ENCODE results near the gene AHRR. TPM values are rescaled to one million over a fixed set of nuclear protein-coding genes. Genes with fewer than 3 reads are reported as not detected.

Gene AHRR
- total RNA-seq, 1 experiment from 2014 or later = 3.2 TPM

DNA sequence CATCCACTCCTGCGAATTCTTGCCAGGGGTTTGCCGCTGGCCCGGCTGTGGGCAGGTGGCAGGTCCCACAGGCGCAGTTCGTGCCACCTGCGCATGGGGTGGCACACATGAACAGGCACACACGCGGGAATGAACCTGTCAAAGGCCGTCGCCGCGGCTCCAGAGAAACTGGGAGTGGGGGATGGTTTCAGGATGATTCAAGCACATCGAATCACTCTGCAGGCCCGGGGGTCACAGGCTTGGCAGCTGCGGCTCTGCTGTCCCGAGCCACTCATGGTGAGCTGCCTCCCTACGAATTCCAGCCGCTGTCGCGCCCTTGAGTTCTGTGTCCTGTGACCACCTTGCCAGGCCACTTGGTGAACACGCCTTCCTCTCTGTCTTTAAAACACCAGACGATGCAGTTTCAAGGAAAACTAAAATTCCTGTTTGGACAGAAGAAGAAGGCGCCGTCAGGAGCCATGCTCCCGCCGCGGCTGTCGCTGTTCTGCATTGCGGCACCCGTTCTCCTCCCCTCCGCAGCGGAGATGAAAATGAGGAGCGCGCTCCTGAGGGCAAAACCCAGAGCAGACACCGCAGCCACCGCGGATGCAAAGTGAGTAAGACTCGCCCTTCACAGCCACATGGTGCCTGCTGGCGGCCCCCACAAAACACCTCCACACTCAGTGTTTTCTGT lies 106.0 kb downstream of the AHRR start:
- intact Hi-C loops (cut with micrococcal nuclease) = no loop called here
- Mint-ChIP-seq H3K4me3 (ENCODE audit: unreplicated experiment) (no peak overlapping the region), H3K9me3 (ENCODE audit: unreplicated experiment) (peaks cover 14% of the 10 kb centered on the region), H3K36me3 (ENCODE audit: insufficient read depth, unreplicated experiment) (no peaks in the 10 kb centered on the region), H3K4me1 (ENCODE audit: insufficient read depth, unreplicated experiment) (peaks cover 18% of the 10 kb centered on the region), H3K27ac (ENCODE audit: low read depth, unreplicated experiment) (no peak overlapping the region), H3K27me3 (ENCODE audit: insufficient read depth, unreplicated experiment) (no peaks in the 10 kb centered on the region)
- no peak for DNase-seq (ENCODE audit: unreplicated experiment)
- no TSS peak for BruUV-seq (replicated peaks)
- ChIA-PET CTCF (interaction anchor here (0.7 to 11.2 kb wide), 3 partner anchors 9 to 253 kb away, joined by 3 to 94 read pairs (median 3); partner anchors contain the start of gene AHRR), POLR2A (no interaction called here)
- TF ChIP-seq, protein P1, sequence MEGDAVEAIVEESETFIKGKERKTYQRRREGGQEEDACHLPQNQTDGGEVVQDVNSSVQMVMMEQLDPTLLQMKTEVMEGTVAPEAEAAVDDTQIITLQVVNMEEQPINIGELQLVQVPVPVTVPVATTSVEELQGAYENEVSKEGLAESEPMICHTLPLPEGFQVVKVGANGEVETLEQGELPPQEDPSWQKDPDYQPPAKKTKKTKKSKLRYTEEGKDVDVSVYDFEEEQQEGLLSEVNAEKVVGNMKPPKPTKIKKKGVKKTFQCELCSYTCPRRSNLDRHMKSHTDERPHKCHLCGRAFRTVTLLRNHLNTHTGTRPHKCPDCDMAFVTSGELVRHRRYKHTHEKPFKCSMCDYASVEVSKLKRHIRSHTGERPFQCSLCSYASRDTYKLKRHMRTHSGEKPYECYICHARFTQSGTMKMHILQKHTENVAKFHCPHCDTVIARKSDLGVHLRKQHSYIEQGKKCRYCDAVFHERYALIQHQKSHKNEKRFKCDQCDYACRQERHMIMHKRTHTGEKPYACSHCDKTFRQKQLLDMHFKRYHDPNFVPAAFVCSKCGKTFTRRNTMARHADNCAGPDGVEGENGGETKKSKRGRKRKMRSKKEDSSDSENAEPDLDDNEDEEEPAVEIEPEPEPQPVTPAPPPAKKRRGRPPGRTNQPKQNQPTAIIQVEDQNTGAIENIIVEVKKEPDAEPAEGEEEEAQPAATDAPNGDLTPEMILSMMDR (IDR thresholded peaks at IDR 0.05; ENCODE audit: unreplicated experiment) = no peak

DNA sequence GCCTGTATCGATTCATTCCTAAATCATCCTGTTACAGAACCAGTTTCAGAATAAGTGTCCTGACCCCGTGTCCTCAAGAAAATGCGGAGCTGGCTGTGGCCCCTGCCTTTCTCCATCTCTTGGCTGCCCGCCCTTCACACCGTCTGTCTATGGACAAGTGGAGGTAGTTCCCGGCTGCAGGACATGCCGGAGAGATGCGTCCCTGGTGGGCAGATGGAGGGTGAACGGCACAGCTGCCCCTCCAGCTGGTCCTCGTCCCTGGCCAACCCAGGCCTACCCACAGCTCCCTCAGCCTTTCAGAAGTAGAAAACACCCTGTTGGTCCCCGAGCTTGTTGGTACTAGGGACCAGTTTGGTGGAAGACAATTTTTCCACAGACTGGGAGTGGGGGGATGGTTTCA lies 106.7 kb downstream of the AHRR start:
- H3K27ac Mint-ChIP-seq (ENCODE audit: low read depth, unreplicated experiment) = no peak overlapping the region
- H3K4me1 Mint-ChIP-seq (ENCODE audit: insufficient read depth, unreplicated experiment) = peaks cover 18% of the 10 kb centered on the region
- no peak for DNase-seq (ENCODE audit: unreplicated experiment)
- peaks cover 14% of the 10 kb centered on the region for H3K9me3 Mint-ChIP-seq (ENCODE audit: unreplicated experiment)
- H3K4me3 Mint-ChIP-seq (ENCODE audit: unreplicated experiment) = no peak overlapping the region
- no peaks in the 10 kb centered on the region for H3K36me3 Mint-ChIP-seq (ENCODE audit: insufficient read depth, unreplicated experiment)
- TF ChIP-seq, protein P1 (IDR thresholded peaks at IDR 0.05; ENCODE audit: unreplicated experiment) = no peak
- ChIA-PET CTCF (interaction anchor here (1.0 to 11.2 kb wide), 2 partner anchors 18 to 110 kb away, joined by 4 to 94 read pairs; partner anchors contain the start of gene AHRR), POLR2A (no interaction called here)
- H3K27me3 Mint-ChIP-seq (ENCODE audit: insufficient read depth, unreplicated experiment) = no peaks in the 10 kb centered on the region
- intact Hi-C loops (cut with micrococcal nuclease) = no loop called here
- BruUV-seq (replicated peaks) = no TSS peak

DNA sequence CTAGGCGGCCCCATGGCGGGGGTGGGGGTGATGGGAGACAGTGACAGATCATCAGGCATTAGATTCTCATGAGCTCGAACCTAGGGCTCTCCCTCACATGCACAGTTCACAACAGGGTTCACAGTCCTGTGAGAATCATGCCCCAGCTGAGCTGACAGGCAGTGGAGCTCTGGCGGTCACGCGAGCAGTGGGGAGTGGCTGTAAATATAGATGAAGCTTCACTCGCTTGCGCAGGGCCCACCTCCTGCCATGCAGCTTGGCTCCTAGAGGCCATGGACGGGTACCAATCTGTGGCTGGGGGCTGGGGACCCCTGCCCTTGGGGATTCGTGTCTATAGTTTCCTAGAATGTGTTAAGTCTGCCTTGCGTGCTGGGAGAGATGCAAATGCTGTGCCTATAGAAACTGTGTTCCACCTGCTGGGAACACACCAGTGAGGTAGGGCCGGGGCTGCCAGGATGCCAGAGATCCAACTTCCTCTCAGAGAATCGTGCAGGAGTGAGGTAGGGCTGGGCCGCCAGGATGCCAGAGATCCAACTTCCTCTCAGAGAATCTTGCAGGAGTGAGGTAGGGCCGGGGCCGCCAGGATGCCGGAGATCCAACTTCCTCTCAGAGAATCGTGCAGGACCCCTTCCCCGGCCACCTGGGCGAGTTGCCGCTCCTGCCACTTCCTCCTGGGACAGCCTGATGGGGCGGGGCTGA lies 107.4 kb downstream of the AHRR start:
- H3K9me3 Mint-ChIP-seq (ENCODE audit: unreplicated experiment) = peaks cover 14% of the 10 kb centered on the region
- no TSS peak for BruUV-seq (replicated peaks)
- H3K4me1 Mint-ChIP-seq (ENCODE audit: insufficient read depth, unreplicated experiment) = peaks cover 18% of the 10 kb centered on the region
- no peak overlapping the region for H3K4me3 Mint-ChIP-seq (ENCODE audit: unreplicated experiment)
- intact Hi-C loops (cut with micrococcal nuclease) = no loop called here
- POLR2A ChIA-PET = interaction anchor here (1.4 to 1.9 kb wide), 2 partner anchors 43 kb away, joined by 4 to 7 read pairs; no protein-coding TSS in a partner anchor
- no peaks in the 10 kb centered on the region for H3K36me3 Mint-ChIP-seq (ENCODE audit: insufficient read depth, unreplicated experiment)
- no peaks in the 10 kb centered on the region for H3K27me3 Mint-ChIP-seq (ENCODE audit: insufficient read depth, unreplicated experiment)
- CTCF ChIA-PET = interaction anchor here (1.0 to 11.2 kb wide), 2 partner anchors 17 to 111 kb away, joined by 4 to 94 read pairs; partner anchors contain the start of gene AHRR
- DNase-seq (ENCODE audit: unreplicated experiment) = no peak
- no peak overlapping the region for H3K27ac Mint-ChIP-seq (ENCODE audit: low read depth, unreplicated experiment)
- TF ChIP-seq, protein P1 (IDR thresholded peaks at IDR 0.05; ENCODE audit: unreplicated experiment) = no peak

DNA sequence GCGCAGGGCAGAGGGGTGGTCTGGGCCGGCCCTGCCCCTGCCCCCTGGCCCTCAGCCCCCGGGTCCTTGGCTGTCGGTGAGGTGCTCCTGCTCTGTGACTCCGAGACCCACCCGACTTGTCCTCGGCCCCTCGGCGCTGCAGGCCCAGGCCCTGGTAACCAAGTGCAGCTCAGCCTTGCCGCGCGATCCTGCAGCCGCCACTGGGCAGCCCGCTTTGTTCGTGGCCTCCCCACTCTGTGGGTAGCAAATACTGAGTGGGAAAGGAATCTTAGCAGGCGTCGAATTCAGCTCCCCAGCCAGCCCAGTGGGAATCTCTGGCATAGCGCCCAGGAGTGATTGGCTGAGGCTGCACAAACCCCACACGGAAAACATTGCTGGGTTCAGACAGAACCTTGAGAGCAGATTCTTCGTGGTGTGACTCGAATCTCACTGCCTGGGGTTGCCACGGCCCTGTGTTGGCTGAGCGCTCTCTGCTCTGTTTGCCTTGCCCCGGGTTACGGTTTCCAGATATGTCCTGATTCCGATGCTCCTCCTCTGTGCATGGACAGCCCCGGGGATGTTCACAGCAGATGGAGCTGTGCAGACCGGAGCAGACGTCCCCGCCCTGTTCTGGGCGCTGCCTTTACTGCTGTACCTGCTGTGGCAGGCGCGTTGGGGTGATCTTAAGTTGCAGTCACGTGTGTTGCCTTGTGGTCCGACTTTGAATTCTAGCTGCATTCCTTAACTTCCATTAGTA lies 108.1 kb downstream of the AHRR start:
- Mint-ChIP-seq H3K27ac (ENCODE audit: low read depth, unreplicated experiment) (no peak overlapping the region), H3K4me1 (ENCODE audit: insufficient read depth, unreplicated experiment) (peaks cover 12% of the 10 kb centered on the region), H3K27me3 (ENCODE audit: insufficient read depth, unreplicated experiment) (no peaks in the 10 kb centered on the region), H3K9me3 (ENCODE audit: unreplicated experiment) (peaks cover 14% of the 10 kb centered on the region), H3K36me3 (ENCODE audit: insufficient read depth, unreplicated experiment) (no peaks in the 10 kb centered on the region), H3K4me3 (ENCODE audit: unreplicated experiment) (peak overlapping the region; percentile 20)
- intact Hi-C loops (cut with micrococcal nuclease) = no loop called here
- peak; percentile 51 for DNase-seq (ENCODE audit: unreplicated experiment)
- BruUV-seq (replicated peaks) = no TSS peak
- ChIA-PET CTCF (interaction anchor here (0.6 to 11.2 kb wide), 3 partner anchors 9 to 297 kb away, joined by 3 to 94 read pairs (median 3); partner anchors contain the start of gene AHRR), POLR2A (interaction anchor here (0.6 to 2.2 kb wide), 7 partner anchors 16 to 407 kb away, joined by 3 to 7 read pairs (median 5); partner anchors contain the start of gene PDCD6)
- TF ChIP-seq, protein P1 (IDR thresholded peaks at IDR 0.05; ENCODE audit: unreplicated experiment) = no peak
